HFFc6 (cell line): ENCODE measurements around the gene MAT1A. TPM values are rescaled to one million over a fixed set of nuclear protein-coding genes. Genes with fewer than 3 reads are reported as not detected.

Experiments
- DNase-seq: peaks from one replicate; pipeline ENCODE4 v3.0.0-alpha.2; 2018
- H3K27ac Mint-ChIP-seq: 2 replicates; pipeline ENCODE4 v1.8.0; 2020; ENCODE audit warnings: mild to moderate bottlenecking, mixed read lengths
- H3K27me3 Mint-ChIP-seq: 2 replicates; pipeline ENCODE4 v1.8.0; 2021; ENCODE audit warnings: mild to moderate bottlenecking, moderate library complexity, mixed read lengths; ENCODE audit not compliant: insufficient read depth
- H3K36me3 Mint-ChIP-seq: 2 replicates; pipeline ENCODE4 v1.8.0; 2021; ENCODE audit warnings: low read depth, mixed read lengths
- H3K4me1 Mint-ChIP-seq: 2 replicates; pipeline ENCODE4 v1.8.0; 2020; ENCODE audit warnings: low read depth, mixed read lengths
- H3K4me3 Mint-ChIP-seq: 2 replicates; pipeline ENCODE4 v1.8.0; 2020; ENCODE audit warnings: mild to moderate bottlenecking, moderate library complexity, mixed read lengths
- H3K9me3 Mint-ChIP-seq: 2 replicates; pipeline ENCODE4 v1.8.0; 2020; ENCODE audit warnings: mild to moderate bottlenecking, mixed read lengths
- long read RNA-seq: library from polyadenylated mRNA; unstranded; transcript quantifications from one replicate; pipeline ENCODE4 v2.0.0, GENCODE V29; 2019
- total RNA-seq, 6 experiments: library from RNA; stranded (reverse); fragmentation: NEBNext Ultra II Directional; extraction: Animal tissue kit (Norgen Biotek cat#: 25700); gene quantifications; 2 replicates in 1 of 6; 3 replicates in 5 of 6; pipeline ENCODE4 v1.2.3, GENCODE V29; 2021
- TF ChIP-seq, protein P1 (sequence below): fragments of 200-600 bp; sonication (generic); IDR thresholded peaks from 2 replicates; pipeline ENCODE4 v1.5.0; 2021; ENCODE audit warnings: antibody characterized with exemption, mild to moderate bottlenecking

Gene MAT1A
- total RNA-seq = not detected
- long read RNA-seq = 0 reads

DNA sequence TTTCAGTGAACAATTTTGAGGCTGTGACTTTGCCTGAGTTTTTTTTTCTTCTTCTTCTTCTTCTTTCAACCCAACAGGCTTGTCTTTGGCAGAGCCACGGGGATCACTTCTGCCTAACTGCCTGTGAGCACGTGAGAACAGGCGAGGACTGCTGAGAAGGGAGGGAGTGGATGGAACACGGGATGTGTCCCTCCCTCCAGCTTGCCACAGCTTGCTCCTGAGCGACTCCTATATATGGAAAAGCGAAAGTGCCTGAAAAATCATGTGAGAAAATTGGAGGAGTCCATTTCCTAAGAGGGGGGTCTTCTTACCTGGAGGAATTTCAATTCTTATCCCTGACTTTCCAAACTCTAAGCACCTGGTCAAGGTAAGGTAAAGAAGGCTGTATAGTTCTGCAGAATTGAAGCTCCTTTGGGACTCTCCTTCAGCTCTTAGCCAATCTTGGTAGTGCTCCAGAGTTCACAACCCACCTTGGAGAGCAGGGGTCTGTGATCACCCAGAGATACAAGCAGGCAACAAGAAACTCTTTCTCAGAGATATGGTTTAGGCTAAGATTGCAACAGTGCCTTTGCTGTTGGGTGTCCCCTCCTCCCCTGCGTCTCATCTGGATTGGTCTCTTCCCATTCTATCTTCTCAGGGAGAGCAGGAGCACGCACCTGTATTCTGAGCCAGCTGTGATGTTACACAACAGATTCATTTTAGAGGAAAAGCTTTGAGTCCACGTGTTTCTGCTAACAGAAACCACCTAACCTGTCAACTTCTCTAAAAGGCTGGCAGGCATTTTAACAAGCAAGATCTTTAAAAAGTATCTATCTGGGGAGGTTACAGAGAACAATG, at the start of gene MAT1A:
Gene MAT1A (minus strand): TSS at position 208 of the 837 bp plus-strand sequence. CDS start 235 bp downstream, outside the sequence.
- H3K27ac Mint-ChIP-seq = no peak within 1 kb of the TSS
- peak; percentile 11 for DNase-seq
- no peaks in the 10 kb centered on the region for H3K36me3 Mint-ChIP-seq
- TF ChIP-seq, protein P1, sequence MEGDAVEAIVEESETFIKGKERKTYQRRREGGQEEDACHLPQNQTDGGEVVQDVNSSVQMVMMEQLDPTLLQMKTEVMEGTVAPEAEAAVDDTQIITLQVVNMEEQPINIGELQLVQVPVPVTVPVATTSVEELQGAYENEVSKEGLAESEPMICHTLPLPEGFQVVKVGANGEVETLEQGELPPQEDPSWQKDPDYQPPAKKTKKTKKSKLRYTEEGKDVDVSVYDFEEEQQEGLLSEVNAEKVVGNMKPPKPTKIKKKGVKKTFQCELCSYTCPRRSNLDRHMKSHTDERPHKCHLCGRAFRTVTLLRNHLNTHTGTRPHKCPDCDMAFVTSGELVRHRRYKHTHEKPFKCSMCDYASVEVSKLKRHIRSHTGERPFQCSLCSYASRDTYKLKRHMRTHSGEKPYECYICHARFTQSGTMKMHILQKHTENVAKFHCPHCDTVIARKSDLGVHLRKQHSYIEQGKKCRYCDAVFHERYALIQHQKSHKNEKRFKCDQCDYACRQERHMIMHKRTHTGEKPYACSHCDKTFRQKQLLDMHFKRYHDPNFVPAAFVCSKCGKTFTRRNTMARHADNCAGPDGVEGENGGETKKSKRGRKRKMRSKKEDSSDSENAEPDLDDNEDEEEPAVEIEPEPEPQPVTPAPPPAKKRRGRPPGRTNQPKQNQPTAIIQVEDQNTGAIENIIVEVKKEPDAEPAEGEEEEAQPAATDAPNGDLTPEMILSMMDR = 0 out of 2 replicates have a peak, but pooled peaks have one; percentile 8
- peaks cover 5% of the 10 kb centered on the region; the same call in 1 of the 2 replicates for H3K4me1 Mint-ChIP-seq
- no peak within 1 kb of the TSS for H3K4me3 Mint-ChIP-seq
- peaks cover 20% of the 10 kb centered on the region for H3K27me3 Mint-ChIP-seq
- no peaks in the 10 kb centered on the region for H3K9me3 Mint-ChIP-seq

DNA sequence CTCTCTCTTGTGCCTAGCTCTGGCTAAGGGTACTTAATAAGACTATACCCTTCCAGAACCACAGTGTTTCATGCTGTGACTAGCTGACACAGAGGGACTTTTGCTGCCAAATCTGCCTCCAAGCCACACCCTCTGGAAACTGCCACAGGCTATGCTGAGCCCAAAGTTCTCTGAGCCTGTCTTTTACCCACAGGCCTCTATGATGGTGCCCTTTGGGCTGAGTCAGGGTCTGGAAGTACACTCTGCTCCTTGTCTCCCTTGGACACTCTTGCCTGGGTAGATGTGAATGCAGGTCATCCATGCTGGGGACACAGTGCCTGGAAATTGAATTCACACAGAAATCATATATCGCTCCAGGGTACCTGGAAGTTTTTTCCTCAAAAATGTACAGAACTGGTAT, 44.5 kb upstream of the MAT1A start:
- no peak for DNase-seq
- TF ChIP-seq, protein P1 = no peak
- H3K27me3 Mint-ChIP-seq = peaks cover 3% of the 10 kb centered on the region
- no peak overlapping the region for H3K4me3 Mint-ChIP-seq
- no peaks in the 10 kb centered on the region for H3K36me3 Mint-ChIP-seq
- H3K4me1 Mint-ChIP-seq = no peaks in the 10 kb centered on the region
- no peak overlapping the region for H3K27ac Mint-ChIP-seq
- H3K9me3 Mint-ChIP-seq = no peaks in the 10 kb centered on the region

DNA sequence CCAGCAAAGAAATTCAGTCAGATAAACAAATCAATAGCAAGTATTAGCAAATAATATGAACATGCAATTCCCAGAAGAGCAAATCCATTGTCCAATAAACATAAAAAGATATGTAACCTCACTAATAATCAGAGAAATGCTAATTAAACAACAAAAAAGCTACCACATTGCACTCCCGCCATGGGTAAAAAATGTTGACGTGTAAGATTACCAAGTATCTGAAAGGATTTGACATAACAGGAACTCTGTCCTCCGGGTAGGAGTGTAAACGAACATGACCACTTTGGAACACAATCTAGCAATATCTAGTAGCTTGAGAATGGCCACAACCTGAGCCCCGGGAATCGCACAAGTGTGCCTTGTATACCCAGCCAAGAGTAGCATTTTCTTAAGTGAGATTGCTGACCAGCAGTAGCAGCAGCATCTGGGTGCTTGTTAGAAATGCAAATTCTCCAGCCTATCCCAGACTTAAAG, 35.5 kb upstream of the MAT1A start:
- H3K36me3 Mint-ChIP-seq = no peaks in the 10 kb centered on the region
- no peak for DNase-seq
- TF ChIP-seq, protein P1 = no peak
- peaks cover 3% of the 10 kb centered on the region for H3K27me3 Mint-ChIP-seq
- no peaks in the 10 kb centered on the region for H3K9me3 Mint-ChIP-seq
- H3K4me1 Mint-ChIP-seq = peaks cover 6% of the 10 kb centered on the region
- H3K4me3 Mint-ChIP-seq = no peak overlapping the region
- no peak overlapping the region for H3K27ac Mint-ChIP-seq

DNA sequence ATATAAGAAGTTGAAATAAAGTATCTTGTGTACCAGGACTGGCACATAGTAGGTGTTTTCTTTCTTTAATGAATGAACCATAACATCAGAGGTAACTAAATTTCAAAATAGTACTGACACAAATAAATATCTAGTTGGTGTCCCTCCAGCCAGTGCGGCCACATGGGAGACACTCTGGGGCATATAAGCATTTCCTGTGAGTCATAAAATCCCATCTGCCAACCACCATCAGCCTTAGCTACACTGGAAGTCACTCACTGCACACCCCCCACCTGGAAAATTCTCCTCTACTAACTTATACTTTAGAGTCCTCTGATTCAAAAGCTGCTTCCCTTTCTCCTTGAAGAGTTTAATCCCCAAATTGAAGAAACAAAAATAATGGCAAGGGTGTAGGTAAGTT, 34.6 kb upstream of the MAT1A start:
- H3K27ac Mint-ChIP-seq = no peak overlapping the region
- H3K27me3 Mint-ChIP-seq = peaks cover 3% of the 10 kb centered on the region
- TF ChIP-seq, protein P1 = no peak
- no peaks in the 10 kb centered on the region for H3K9me3 Mint-ChIP-seq
- DNase-seq = no peak
- no peaks in the 10 kb centered on the region for H3K36me3 Mint-ChIP-seq
- no peak overlapping the region for H3K4me3 Mint-ChIP-seq
- peaks cover 6% of the 10 kb centered on the region for H3K4me1 Mint-ChIP-seq

DNA sequence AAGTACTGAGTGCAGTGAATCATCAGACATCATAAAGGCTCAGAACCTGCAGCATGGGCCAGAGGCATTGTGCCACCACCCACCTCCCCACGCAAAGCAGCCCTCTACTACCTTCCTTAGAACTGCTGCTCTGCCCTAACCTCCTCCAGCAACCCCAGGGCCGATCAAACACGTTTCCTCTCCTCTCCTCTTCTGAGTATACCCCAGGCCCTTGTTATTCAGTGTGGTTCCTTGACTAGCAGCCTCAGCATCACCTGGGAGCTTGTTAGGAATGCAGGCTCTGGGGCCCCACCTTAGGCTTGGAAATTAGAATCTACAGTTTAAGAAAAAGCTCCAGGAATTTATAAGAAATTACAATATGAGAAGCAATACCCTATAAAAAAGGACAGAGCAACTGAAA, 33.9 kb upstream of the MAT1A start:
- no peak overlapping the region for H3K4me3 Mint-ChIP-seq
- DNase-seq = no peak
- no peak overlapping the region for H3K27ac Mint-ChIP-seq
- H3K36me3 Mint-ChIP-seq = no peaks in the 10 kb centered on the region
- peaks cover 6% of the 10 kb centered on the region for H3K4me1 Mint-ChIP-seq
- no peaks in the 10 kb centered on the region for H3K9me3 Mint-ChIP-seq
- TF ChIP-seq, protein P1 = no peak
- H3K27me3 Mint-ChIP-seq = peaks cover 3% of the 10 kb centered on the region
